Measurements from ENCODE around the gene TSPYL4.

The TSPYL4 gene

DNA sequence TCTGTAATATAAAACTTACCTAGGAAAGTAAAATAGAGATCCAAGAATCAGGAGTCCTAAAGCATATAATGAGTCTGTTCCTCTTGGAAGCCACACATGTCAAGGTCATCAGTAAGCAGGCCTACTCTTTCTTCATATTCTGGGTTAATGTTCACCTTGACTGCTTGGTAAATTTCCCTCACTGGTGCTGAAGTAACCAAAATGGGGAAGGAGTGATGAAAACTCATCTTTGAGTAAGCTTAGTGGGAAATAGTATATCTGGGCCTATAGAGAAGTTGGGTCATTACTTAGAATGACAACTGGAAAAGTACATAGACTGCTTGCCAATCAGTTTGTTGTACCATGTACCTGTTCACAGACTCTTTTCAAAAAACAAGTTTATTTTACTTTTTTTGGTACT, 6.6 kb downstream of the TSPYL4 start:
- DNase-seq (ENCODE audit: insufficient read length): no peak
- FAIRE-seq: no peak
- TF ChIP-seq POLR2AphosphoS5 (IDR thresholded peaks at IDR 0.05; ENCODE audit: low read depth, low read length): no peak
- no peak for TF ChIP-seq POLR2A (IDR thresholded peaks at IDR 0.05; ENCODE audit: low read depth, low read length)
- no peak for TF ChIP-seq TAF1 (IDR thresholded peaks at IDR 0.05; ENCODE audit: borderline replicate concordance, low read depth, low read length)

DNA sequence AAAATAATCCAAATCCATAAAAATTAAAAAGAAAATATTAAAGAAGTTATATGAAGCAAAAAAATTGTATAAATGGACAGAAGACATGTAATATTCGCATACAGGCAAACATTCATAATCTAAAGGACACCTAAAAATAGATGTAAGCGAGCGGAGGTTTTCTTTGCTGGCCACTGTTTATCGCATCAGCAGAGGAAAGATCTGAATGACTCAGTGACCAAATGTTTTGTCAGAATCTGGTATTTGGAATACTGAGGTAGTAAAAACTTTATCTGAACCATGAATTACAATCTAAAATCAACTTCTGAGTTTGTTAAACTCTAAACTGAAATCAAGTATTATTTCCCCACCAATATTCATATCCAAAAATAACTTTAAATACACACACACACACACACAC, 7.8 kb downstream of the TSPYL4 start:
- DNase-seq (ENCODE audit: insufficient read length) (no peak), FAIRE-seq (no peak)
- TF ChIP-seq TAF1 (IDR thresholded peaks at IDR 0.05; ENCODE audit: borderline replicate concordance, low read depth, low read length): no peak
- TF ChIP-seq POLR2A (IDR thresholded peaks at IDR 0.05; ENCODE audit: low read depth, low read length): no peak
- no peak for TF ChIP-seq POLR2AphosphoS5 (IDR thresholded peaks at IDR 0.05; ENCODE audit: low read depth, low read length)

DNA sequence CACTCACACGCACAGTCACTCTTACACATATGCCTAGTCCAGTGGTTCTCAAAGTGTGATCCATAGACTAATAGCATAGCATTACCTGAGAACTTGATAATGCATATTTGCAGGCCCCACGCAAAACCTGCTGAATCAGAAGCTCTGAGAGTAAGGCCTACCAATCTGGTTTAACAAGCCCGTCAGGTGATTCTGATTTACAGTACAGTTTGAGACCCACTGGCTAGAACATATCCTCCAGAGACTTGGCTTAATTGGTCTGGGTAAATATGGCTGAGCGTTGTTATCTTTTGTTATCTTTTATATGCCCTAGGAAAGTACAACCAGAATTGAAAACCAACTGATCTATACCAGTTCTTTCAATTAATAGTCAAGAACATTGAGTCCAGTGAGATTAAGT, 9.6 kb downstream of the TSPYL4 start:
- TF ChIP-seq POLR2A (IDR thresholded peaks at IDR 0.05; ENCODE audit: low read depth, low read length): no peak
- TF ChIP-seq POLR2AphosphoS5 (IDR thresholded peaks at IDR 0.05; ENCODE audit: low read depth, low read length): no peak
- TF ChIP-seq TAF1 (IDR thresholded peaks at IDR 0.05; ENCODE audit: borderline replicate concordance, low read depth, low read length): no peak
- FAIRE-seq: peak; percentile 9
- no peak for DNase-seq (ENCODE audit: insufficient read length)

DNA sequence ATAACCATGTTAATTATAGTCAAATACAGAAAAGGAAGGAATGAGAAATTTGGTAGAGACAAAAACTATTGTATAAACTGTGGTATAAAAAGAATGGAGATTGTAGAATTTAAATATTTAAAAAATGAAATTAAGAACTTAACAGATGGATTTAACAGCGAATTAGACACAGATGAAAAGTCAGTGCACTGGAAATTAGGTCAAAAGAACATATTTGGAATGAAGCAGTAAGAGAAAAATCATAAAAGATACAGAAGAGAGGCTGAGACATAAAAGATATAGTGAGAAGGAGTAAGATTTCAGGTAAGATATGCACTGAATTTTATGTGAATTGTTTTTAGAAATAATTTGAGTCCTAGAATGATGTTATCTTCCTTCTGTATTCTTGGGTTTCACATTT, 14.0 kb downstream of the TSPYL4 start:
- no peak for FAIRE-seq
- TF ChIP-seq POLR2A (IDR thresholded peaks at IDR 0.05; ENCODE audit: low read depth, low read length): no peak
- TF ChIP-seq POLR2AphosphoS5 (IDR thresholded peaks at IDR 0.05; ENCODE audit: low read depth, low read length): no peak
- no peak for TF ChIP-seq TAF1 (IDR thresholded peaks at IDR 0.05; ENCODE audit: borderline replicate concordance, low read depth, low read length)
- DNase-seq (ENCODE audit: insufficient read length): no peak

DNA sequence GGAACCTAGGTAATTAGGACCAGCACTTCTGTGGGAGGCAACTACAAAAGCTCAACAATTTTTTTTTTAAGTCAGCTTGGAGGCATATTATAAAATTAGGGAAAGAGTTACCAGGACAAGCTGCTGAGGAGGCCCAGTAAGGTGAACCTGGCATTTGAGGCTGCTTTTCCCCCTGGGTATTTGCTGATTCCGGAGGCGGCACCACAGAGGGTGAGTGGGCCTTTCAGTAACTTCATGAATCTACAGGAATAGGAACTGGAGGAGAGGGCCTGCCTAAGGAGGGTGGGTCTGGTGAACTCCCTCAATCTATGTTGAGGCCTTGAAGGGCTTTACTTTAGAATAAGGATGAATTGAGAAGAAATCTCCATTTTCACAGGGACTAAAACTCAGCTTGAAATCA, 14.6 kb downstream of the TSPYL4 start:
- DNase-seq (ENCODE audit: insufficient read length) (no peak), FAIRE-seq (no peak)
- TF ChIP-seq POLR2A (IDR thresholded peaks at IDR 0.05; ENCODE audit: low read depth, low read length): no peak
- no peak for TF ChIP-seq POLR2AphosphoS5 (IDR thresholded peaks at IDR 0.05; ENCODE audit: low read depth, low read length)
- TF ChIP-seq TAF1 (IDR thresholded peaks at IDR 0.05; ENCODE audit: borderline replicate concordance, low read depth, low read length): no peak

DNA sequence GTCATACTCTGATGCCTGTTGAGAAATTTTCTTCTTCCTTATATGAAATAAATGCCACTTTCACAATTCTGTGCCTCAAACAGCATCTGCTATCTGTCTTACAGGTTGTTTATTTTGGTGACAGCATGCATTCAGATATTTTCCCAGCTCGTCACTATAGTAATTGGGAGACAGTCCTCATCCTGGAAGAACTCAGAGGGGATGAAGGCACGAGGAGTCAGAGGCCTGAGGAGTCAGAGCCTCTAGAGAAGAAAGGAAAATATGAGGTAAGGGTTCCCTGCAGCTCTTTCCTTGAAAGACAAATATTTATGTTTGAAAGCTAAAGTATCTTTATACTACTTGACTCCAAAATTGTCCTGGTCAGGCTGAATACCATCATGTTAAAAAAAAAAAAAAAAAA, 15.8 kb downstream of the TSPYL4 start:
- TF ChIP-seq TAF1 (IDR thresholded peaks at IDR 0.05; ENCODE audit: borderline replicate concordance, low read depth, low read length): no peak
- TF ChIP-seq POLR2AphosphoS5 (IDR thresholded peaks at IDR 0.05; ENCODE audit: low read depth, low read length): no peak
- no peak for TF ChIP-seq POLR2A (IDR thresholded peaks at IDR 0.05; ENCODE audit: low read depth, low read length)
- FAIRE-seq (no peak), DNase-seq (ENCODE audit: insufficient read length) (no peak)

DNA sequence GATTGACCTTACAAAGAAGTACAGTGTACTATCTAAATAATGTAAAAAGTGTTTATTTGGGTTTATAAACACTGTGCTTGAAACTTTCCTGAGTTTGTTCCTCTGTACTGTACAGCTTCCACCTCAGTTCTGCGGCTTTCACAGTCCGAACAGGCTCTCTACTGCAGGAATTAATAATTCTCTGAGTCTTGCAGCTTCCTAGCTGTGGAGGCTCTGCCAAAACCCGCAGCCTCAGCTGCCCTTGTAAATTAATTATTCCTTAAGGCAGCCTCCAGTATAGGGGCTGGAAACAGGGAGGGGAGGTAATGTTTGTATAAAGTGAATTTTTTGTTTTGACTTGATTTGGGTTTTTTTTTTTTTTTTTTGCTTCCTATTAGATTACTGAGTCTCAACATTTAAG, 19.2 kb downstream of the TSPYL4 start:
- FAIRE-seq (no peak), DNase-seq (ENCODE audit: insufficient read length) (no peak)
- TF ChIP-seq POLR2A (IDR thresholded peaks at IDR 0.05; ENCODE audit: low read depth, low read length) (no peak), TAF1 (IDR thresholded peaks at IDR 0.05; ENCODE audit: borderline replicate concordance, low read depth, low read length) (no peak), POLR2AphosphoS5 (IDR thresholded peaks at IDR 0.05; ENCODE audit: low read depth, low read length) (no peak)

DNA sequence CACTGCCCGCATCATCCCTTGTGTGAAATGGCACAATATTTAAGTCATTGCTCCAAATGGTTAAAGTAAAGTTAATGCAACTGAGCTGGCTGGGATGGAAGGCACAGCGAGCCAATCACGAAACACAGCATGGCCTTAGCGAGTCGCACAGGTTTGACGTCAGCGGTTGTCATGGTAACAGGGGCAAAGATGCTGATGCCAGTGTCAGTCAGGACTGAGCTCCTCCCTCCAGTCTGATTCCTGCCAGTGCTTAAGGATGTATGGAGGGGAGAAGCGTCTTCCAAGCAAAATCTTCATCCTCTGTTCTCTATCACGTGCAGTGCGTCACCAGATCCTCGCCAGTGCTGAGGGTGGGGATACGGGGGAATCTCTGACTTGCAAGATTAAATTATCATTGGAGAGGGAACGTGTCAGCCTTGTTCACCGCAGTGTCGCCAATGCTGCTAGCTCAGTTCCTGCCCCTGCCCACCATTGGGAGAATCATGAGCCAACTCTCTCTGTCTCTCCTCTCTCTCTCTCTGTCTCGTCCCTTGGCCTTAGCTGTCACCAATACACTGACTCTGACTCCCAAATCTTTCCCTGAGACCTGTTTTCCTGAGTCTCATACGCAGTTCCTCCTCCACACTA, 24.5 kb downstream of the TSPYL4 start:
- FAIRE-seq: no peak

DNA sequence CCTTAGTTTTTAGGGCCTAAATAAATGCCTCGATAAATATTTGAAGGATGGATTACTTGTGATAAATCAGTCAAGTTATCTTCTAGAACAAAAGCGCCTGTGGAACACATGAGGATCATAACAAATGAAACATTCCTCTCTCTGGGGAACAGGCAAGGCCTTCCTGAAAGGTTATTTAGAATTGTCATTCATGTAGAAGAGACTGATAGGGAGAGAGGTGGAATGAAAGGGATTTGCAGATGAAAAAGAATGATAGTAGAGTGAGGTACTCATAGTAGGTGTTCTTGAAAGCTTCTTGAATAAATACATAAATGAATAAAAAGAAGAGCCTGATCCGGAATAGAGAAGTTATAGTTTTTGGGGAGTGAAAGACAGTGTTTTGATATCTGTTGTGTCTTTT, 30.5 kb downstream of the TSPYL4 start:
- FAIRE-seq (no peak), DNase-seq (ENCODE audit: insufficient read length) (no peak)
- TF ChIP-seq POLR2AphosphoS5 (IDR thresholded peaks at IDR 0.05; ENCODE audit: low read depth, low read length) (no peak), POLR2A (IDR thresholded peaks at IDR 0.05; ENCODE audit: low read depth, low read length) (no peak), TAF1 (IDR thresholded peaks at IDR 0.05; ENCODE audit: borderline replicate concordance, low read depth, low read length) (no peak)

More for the DNA sequence above, 24.5 kb downstream of the TSPYL4 start:
- TF ChIP-seq TAF1 (IDR thresholded peaks at IDR 0.05; ENCODE audit: borderline replicate concordance, low read depth, low read length): no peak
- TF ChIP-seq POLR2AphosphoS5 (IDR thresholded peaks at IDR 0.05; ENCODE audit: low read depth, low read length): no peak
- no peak for TF ChIP-seq POLR2A (IDR thresholded peaks at IDR 0.05; ENCODE audit: low read depth, low read length)
- no peak for DNase-seq (ENCODE audit: insufficient read length)

DNA sequence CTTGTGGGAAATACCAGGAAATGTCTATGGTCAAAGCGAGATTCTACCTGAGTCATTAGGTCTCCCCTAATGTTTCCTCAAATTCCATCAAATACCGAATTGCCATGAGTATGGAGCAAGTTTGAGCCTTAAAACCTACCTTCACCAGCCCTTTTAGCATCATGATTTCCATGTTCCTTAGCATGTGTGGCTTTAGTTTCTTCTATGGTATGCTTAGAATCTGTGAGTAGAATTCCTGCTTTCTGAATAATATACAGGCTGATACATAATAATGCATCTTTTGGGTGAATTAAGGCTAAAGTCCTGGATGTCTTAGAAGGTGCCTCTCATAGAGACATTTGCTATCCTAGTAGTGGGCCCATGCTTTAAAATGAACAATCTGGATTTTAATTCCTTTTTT, 32.0 kb downstream of the TSPYL4 start:
- FAIRE-seq: no peak

DNA sequence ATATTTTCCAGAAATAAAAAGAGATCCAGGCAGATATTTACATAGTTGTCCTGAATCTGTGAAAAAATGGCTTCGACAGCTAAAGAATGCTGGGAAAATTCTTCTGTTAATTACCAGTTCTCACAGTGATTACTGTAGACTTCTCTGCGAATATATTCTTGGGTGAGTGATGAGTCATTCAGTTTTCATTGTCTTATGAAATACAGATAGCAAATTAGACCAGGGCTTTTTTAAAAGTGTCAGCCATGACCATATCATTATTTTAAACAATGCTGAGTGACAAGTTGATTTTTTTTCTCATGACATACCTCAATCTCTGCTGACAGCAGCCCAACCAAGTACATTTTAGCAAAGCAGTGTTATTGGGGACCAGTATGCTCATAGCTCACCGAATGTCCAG, 32.8 kb downstream of the TSPYL4 start:
- TF ChIP-seq TAF1 (IDR thresholded peaks at IDR 0.05; ENCODE audit: borderline replicate concordance, low read depth, low read length): no peak
- TF ChIP-seq POLR2AphosphoS5 (IDR thresholded peaks at IDR 0.05; ENCODE audit: low read depth, low read length): no peak
- no peak for TF ChIP-seq POLR2A (IDR thresholded peaks at IDR 0.05; ENCODE audit: low read depth, low read length)
- FAIRE-seq (no peak), DNase-seq (ENCODE audit: insufficient read length) (no peak)

More for the DNA sequence above, 32.0 kb downstream of the TSPYL4 start:
- no peak for TF ChIP-seq POLR2A (IDR thresholded peaks at IDR 0.05; ENCODE audit: low read depth, low read length)
- TF ChIP-seq POLR2AphosphoS5 (IDR thresholded peaks at IDR 0.05; ENCODE audit: low read depth, low read length): no peak
- no peak for TF ChIP-seq TAF1 (IDR thresholded peaks at IDR 0.05; ENCODE audit: borderline replicate concordance, low read depth, low read length)
- no peak for DNase-seq (ENCODE audit: insufficient read length)

DNA sequence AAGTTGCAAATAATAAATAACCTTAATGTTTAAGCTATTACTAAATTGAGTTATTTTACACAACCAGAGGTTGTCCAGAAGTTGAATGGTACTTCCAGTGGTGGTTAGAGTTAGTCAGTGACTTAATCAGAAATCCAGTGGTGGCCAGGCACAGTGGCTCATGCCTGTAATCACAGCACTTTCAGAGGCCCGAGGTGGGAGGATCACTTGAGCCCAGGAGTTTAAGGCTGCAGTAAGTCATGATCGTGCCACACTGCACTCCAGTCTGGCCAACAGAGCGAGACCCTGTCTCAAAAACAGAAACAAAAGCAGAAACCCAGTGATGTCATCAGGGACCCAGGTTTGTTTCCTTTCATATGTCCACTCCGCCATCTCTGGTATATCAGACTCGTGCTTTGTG, 35.0 kb downstream of the TSPYL4 start:
- TF ChIP-seq POLR2AphosphoS5 (IDR thresholded peaks at IDR 0.05; ENCODE audit: low read depth, low read length) (no peak), POLR2A (IDR thresholded peaks at IDR 0.05; ENCODE audit: low read depth, low read length) (no peak), TAF1 (IDR thresholded peaks at IDR 0.05; ENCODE audit: borderline replicate concordance, low read depth, low read length) (no peak)
- FAIRE-seq (no peak), DNase-seq (ENCODE audit: insufficient read length) (no peak)
